Hepatic stellate cell (primary cell): Measurements from ENCODE around the gene RPS2.

Experiments used
- DNase-seq: peaks from one replicate; pipeline ENCODE4 v3.0.0; 2011; ENCODE audit warnings: low spot score

Gene RPS2

DNA sequence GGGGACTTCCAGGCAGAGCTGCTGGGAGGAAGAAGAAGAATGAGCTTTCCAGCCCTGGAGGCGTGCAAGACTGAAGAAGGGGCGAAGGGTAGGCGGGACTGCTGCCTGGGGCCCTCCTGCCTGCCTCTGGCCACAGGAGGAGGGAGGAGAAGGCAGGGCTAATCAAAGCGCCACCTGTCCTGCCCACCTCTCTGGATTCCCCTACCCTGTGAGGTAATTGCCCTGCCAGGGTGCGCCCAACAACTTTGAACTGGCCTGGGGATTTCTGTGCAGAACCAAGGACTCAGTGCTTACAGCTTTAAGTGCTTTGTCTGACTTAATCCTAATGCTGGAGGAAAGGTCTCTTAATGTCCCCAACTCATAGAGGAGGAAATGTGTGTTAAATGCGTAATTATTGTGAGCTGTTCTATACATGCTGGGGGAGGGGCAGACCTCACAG lies 16.8 kb upstream of the RPS2 start, which contains the start of gene NOXO1:
TSS of gene NOXO1 (minus strand) at position 72 of the 439 bp plus-strand sequence. CDS start 290 bp downstream, outside the sequence.
- no peak for DNase-seq

DNA sequence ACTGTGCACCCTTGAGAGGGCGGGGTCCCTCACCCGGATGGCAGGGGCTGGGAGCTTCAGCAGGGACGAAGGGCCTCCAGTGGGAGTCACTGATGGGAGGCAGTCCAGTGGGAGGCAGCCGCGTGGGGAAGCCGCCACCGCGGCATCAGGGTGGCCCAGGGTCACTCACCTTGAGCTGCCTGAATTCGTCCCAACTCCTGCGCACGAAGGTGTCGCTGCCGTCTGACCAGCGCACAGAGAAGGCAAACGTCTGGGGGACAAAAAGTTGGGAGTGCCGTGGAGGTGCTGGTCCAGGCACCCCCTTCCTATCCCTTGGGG lies 16.1 kb upstream of the RPS2 start:
- DNase-seq, result no peak

DNA sequence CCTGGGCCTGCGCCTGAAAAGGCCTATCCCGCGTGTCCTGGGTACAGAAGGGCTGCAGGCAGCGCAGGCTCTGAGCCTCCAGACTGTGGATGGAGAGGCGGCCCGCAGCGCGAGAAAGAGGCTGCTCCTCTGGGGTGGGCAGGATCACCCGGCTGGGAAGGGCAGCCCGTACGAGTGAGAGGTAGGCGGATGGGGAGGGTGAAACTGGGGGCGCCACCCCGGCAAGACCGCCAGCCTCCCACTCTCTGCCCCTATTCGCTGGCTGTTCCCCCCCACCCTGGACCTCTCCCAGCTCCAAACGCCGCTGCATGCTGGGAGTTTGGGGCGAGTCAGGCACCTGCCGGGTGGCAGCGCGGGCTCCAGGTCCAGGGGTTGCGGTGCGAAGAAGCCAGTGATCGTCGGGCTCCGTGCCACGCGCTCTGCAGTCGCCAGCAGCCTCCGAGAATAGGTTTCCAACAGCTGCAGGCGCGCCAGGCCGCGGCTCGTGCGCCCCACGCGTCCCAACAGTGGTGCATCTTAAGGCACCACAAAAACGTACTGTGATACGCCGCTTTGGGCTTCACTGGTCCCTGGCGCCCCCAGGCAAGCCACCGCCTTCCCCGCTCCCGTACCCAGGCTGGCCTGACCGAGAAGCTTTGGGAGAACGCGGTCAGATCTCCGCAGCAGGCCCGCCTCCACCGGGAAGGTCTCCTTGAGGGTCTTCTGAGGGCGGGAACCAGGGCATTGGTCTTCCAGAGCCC lies 15.6 kb upstream of the RPS2 start:
- no peak for DNase-seq

DNA sequence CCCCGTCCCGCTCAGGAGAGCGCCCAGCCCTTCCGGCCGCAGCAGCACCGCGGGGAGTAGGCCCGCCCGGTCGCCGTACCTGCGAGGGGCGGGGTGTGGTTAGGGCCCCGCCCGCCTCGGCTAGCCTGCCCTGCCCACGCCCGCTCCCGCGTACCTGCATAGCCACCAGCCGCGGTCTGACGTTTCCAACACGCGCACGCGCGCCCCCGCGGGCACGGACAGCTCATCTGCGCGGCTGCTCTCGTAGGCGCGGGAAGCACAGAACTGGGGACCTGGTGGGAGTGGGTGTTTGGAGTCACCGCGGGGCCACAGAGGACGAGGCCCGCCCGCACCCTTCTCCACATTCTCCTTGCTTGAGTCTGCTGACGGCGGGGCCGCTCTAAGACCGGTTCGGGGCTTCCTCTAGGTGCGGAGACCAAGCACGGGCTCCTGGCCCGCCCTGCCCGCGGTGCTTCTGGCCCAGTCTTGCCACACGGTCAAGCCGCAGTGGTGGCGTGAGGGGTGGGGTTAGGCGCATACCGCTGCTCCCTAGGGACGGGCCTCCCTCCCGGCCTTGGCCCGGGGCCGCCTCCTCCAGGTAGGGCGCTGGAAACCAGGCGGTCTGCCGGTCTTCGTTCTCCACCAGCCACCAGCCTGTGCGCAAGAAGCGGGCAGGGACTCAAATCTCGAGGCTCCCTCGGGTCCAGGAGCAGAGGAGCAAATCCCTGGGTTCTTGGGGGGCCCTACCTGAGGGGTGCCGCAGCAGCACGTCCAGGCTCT lies 14.8 kb upstream of the RPS2 start:
- no peak for DNase-seq

DNA sequence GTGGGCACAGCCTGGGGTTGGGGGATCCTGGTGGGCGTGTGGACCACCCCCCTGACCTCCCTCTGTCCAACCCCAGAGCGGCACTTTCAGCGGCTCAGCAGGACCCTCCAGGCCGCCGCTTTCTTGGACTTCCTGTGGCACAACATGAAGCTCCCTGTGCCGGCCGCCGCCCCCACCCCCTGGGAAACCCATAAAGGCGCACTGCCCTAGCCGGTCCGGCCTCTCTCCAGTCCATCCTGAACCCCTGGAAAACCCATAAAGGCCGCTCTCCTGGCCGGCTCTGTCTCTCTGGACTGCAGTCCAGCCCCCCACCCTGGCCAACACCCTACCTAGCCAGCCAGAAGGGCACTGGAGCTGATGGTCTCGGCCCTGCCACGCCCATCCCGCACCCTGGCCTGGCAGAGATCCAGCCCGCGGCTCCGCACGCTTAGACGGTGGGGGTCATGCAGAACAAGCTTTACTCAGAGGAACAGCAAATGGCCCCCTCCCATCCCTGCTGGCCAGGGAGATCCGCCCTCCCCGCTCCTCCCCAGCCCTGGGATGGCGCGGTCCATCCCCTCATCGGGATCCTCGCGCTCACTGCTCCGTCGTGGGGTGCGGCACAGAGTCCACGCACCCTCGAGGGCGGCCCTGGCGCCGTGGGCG lies 14.0 kb upstream of the RPS2 start:
- DNase-seq, result no peak

DNA sequence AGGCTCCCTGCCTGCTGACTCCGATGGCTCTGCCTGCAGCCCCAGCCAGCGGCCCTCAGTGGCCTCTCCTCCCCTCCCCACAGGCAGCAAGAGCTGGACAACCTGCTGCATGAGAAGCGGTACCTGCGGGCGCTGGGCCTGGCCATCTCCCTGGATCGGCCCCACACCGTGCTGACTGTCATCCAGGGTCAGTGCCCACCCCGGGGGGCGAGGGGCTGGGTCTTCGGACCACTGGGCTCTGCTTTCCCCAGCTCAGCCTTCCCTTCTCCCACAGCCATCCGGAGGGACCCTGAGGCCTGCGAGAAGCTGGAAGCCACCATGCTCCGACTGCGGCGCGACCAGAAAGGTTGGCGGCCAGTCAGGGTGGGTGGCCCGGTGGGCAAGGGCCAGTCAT lies 13.2 kb upstream of the RPS2 start:
- no peak for DNase-seq

DNA sequence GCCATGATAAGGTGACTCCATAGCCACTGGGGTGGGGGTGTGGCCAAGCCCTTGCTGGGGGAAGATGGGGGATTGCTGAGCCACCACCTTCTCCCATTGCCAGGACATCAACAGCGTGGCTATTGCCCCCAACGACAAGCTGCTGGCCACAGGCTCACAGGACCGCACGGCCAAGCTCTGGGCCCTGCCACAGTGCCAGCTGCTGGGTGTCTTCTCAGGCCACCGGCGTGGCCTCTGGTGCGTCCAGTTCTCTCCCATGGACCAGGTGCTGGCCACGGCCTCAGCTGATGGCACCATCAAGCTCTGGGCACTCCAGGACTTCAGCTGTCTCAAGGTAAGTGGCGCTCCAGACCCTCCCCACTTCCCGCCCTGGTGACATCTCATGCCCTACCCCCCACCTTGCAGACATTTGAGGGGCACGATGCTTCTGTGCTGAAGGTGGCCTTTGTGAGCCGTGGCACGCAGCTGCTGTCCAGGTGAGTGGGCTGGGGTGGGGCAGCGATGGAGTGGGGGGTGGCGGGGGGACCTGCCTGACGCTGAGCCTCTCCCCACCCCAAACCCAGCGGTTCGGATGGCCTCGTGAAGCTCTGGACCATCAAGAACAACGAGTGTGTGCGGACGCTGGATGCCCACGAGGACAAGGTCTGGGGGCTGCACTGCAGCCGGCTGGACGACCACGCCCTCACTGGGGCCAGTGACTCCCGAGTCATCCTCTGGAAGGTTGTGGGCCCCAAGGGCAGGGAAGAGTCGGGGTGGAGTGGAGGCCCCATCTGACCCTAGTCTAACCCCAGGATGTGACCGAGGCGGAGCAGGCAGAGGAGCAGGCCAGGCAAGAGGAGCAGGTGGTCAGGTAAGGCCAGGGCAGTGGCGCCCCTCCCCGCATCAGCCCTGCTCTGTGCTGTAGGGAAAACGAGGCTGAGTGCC lies 12.6 kb upstream of the RPS2 start:
- no peak for DNase-seq

DNA sequence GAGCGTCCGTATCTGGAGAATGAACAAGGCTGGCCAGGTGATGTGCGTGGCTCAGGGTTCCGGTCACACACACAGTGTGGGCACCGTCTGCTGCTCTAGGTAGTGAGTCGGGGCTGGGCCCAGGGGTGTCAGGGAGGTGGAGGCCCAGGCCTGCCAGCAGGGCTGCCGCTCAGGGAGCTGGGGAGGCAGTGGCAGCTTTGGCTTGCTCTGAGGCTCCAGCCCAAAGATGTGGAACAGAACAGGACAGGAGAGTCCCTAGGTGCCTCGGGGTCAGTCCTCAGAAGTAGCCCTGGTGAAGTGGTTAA lies 11.5 kb upstream of the RPS2 start:
- no peak for DNase-seq

DNA sequence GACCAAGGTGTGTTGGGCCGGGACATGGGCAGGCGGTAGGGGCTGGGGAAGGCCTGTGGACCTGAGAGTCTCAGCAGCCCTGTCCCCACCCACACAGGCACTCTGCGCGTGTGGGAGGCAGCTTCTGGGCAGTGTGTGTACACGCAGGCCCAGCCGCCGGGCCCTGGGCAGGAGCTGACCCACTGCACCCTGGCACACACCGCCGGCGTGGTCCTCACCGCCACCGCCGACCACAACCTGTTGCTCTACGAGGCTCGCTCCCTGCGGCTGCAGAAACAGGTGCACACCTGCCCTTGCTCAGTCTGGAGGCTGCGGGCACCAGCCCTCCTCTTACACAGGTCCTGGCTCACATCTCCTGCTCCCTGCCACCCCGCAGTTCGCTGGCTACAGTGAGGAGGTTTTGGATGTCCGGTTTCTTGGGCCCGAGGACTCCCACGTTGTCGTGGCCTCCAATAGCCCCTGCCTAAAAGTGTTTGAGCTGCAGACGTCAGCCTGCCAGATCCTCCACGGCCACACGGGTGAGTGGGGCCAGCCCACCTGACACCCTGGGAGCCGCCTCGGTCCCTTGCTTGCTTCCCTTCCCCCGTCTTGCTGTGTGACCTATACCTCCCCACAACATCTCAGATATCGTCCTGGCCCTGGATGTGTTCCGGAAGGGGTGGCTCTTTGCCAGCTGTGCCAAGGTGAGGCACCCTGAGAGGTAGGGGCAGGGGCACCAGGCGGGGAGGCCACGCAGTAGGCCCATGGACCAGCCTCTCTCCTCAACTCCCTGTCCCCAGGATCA lies 11.0 kb upstream of the RPS2 start:
- DNase-seq, result no peak

DNA sequence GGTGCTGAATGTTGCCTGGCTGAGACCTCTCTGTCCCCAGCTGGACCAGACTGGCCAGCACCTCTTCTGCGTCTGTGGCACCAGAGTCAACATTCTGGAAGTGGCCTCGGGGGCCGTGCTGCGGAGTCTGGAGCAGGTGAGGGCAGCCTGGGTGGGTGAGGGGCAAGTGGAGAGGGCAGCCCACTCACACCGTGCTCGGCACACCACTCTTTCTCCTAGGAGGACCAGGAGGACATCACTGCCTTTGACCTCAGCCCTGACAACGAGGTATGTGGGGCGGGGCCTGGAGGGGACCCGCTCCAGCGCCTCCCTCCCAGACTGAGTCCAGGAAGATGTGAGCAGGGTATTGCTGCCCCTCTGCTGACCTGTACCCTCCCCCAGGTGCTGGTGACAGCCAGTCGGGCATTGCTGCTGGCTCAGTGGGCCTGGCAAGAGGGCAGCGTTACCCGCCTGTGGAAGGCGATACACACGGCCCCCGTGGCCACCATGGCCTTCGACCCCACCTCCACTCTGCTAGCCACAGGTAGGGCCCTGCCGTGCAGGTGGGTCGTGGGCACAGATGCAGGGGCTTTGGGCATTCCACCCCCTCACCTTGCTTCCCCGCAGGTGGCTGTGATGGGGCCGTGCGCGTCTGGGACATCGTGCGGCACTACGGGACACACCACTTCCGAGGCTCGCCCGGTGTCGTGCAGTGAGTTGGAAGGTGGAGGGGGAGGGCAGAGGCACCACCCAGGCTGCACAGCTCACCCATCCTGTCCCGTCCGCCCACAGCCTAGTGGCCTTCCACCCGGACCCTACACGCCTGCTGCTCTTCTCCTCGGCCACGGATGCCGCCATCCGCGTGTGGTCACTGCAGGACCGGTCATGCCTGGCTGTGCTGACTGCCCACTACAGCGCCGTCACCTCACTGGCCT lies 9.8 kb upstream of the RPS2 start:
- no peak for DNase-seq

DNA sequence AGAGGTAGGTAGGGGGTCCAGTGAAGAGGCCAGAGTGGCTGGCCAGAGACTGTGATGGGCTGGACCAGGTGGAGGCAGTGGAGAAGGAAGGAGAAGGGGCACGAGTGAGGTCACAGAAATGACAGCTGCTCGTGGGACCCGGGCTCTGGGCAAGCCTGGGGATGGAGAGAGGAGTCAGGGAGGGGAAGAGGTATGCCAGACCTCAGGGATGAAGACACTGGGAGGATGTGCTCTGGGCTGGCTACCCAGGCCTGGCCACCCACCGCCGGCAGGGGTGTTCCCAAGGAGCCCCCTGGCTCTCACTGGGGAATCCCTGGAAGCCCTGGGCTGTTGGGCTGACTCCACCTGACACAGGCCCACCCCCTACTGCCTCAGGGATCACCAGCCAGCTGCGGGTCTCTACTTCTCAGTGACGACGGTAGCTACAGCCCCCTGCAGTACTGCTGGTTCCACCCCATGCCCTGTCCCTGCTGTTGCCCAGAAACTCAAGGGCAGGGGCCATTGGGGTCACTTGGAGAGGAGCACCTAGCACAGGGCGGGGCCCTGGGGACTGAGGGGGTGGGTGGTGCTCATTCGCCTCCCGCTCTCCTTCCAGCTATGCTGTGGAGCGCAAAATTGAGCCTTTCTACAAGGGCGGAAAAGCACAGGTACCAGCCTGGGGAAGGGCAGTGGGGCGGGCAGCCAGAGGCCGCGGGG lies 9.0 kb upstream of the RPS2 start:
- DNase-seq, result no peak

DNA sequence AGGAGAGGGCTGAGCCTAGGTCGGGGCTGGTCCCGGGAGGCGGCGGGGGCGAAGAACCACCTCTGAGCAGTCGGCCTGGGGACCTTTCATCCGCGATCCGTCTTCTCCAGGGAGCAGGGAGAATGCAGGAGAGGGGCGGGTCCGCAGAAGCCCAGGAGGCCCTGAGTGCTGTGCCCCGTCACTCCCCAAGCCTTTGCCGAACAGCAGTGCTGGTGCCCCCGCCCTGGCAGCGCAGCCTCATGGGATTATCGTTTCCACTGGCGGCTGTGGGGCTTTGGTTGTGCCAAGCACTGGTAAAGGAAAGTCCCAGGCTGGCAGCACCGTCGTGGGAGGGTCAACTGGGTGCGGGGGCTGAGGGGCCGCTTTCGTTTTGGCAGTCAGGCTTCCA lies 7.9 kb upstream of the RPS2 start:
- DNase-seq, result peak; percentile 58

DNA sequence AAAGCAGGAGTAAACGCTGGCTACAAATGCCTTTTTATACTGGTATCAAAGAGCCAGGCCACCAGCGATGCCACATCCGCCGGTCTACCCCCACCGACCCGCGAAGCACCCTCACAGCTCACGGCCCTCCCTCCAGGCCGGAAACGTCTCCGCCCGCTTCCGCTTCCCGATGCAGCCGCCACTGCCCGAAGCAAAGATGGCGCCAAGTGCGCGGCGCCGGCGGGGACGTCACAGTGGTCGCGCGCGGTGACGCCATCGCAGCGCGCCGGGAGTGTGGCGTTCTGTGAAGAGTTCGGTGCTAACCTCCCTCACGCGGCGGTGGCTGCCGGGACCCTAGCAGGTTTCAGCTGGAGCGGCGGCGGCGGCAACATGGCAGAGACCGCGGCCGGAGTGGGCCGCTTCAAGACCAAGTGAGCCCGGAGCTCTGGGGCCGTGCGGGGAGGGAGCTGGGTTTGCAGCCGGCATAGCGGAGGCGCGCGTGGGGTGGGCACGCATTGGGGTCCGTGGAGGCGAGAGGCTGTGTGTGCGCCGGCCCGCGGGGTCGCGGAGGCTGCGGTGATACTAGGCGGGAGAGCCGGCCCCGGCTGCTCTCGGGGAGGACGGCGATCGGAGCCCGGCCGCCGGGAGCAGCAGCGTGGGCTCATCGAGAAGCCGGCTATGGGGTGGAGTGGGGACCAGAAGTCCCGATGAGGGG lies 7.3 kb upstream of the RPS2 start, which contains the start of gene TBL3:
TSS of gene TBL3 (plus strand) at position 258 of the 694 bp plus-strand sequence. CDS start at position 370, 112 bp downstream.
- DNase-seq, result peak; percentile 97

DNA sequence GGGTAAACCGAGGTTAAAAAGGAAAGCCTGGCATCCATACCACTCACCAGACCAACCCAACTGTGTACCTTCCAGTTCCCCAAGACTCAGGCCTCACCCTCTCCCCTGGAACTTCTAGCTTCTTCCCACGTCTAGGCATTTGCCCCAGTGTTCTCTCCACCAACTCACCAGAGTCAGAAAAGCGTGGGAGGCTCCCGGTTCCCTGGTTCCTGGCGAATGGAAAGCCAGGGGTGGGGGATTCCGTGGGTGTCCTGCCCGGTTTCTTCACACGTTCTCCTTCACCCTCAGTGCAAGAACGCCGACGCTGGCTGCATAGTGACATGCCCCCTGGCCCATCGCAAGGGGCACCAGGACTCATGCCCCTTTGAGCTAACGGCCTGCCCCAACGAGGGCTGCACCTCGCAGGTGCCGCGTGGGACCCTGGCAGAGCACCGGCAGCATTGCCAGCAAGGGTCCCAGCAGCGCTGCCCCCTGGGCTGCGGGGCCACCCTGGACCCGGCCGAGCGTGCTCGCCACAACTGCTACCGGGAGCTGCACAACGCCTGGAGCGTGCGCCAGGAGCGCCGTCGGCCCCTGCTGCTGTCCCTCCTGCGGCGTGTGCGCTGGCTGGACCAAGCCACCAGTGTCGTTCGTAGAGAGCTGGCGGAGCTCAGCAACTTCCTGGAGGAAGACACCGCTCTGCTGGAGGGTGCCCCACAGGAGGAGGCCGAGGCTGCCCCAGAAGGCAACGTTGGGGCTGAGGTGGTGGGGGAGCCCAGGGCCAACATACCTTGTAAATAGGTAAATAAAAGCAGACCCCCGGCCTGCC lies 3.7 kb upstream of the RPS2 start:
- DNase-seq, result no peak

DNA sequence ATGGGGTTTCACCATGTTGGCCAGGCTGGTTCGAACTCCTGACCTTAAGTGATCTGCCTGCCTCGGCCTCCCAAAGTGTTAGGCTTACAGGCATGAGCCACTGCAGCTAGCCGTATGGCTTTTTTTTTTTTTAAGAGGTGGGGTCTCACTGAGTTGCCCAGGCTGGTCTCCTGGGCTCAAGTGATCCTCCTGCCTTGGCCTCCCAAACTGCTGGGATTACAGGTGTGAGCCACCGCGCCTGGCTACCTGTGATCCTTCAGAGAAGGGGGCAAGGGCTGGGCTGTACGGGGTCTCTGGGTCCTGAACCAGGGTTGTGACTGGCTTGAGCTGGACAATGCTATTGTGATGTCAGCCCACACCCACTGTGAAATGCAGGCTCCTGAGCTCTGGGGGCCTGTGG lies 1.8 kb upstream of the RPS2 start, which contains the start of gene RNF151:
TSS of gene RNF151 (plus strand) at position 397 of the 400 bp plus-strand sequence. CDS start 26 bp downstream, outside the sequence.
- DNase-seq, result no peak

DNA sequence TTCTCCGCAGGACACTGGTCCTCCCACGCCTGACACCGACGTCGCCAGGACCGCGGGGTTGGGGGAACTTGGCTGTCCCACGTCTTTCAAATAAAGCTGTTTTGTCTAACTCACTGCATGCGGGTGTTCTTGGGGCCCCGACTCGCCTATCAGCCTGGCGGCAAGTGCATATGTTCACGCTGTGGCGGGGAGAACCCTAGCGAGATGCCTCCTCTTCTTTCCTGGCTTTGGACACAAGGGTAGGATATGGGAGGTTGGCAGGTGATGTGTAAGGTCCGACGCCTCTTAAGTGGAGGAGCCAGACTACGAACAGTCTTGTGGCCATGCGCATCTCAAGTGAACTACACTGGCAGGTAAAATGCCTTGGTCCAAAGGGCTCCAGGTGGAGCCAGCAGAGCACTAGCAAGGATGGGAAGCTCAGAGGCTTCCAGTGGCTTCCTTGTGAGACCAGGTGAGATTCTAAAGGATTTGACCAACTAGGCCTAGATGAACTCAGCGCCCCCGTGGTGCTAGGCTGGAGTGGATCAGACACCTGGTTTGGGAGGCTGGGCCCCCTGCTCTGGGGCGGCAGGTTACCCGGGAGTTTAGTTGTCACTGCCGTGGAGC lies 873 bp upstream of the RPS2 start:
- no peak for DNase-seq

DNA sequence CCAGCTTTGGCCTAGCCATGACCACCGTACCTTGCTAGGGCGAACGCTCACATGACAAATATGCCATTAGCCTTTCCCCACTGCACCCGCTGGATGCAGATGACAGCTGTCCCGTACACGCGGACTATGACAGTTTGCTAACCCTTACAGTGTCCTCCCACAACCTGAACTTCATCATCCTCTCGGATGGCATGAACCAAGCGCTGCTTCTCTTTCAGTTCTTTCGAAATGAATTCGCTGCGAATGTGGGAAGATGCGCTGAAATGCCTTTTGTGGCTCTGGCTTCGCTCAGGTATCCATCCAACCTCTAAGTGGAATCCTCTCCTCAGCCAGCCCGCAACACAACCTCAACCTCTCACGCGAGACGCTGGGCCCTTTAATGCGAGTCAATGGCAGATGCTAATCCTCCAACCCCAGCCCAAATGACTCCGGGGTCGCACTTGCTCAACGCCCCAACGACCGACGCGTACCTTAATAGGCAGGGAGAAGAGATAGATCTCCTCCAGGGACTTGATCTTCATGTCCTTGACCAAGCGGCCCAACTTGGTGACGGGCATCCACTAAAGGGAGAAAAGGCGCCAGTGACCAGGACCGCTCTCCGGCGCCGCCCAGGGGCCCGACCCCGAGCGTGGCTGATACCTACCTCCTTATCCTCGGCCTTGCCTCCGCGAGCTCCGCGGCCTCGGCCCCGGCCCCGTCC lies 670 bp downstream of the RPS2 start:
- no peak for DNase-seq
